Caco-2 (cell line): Measurements from ENCODE around the gene TTC16. TPM values are rescaled to one million over a fixed set of nuclear protein-coding genes. Genes with fewer than 3 reads are reported as not detected.

ENCODE experiments used
- BruUV-seq: library from RNA; stranded (reverse); fragments of 400-500 nt; replicated peaks from 2 replicates; lab custom pipeline; 2021; lab: Mats Ljungman, UMichigan
- CTCF ChIA-PET: fragments of 300-600 bp; sonication (Branson Sonifier 250); formaldehyde crosslinking; loops from one replicate; lab custom pipeline; 2022; ENCODE audit warnings: antibody characterized with exemption; lab: Charles Lee
- POLR2A ChIA-PET: fragments of 300-600 bp; sonication (Branson Sonifier 250); formaldehyde crosslinking; loops from one replicate; lab custom pipeline; 2022; ENCODE audit warnings: antibody characterized with exemption; lab: Charles Lee
- DNase-seq, 2 experiments: peaks; one replicate each; pipeline versions ENCODE4 v3.0.0 to v3.0.0-alpha.2; 2020 to 2022
- H3K27me3 ChIP-seq: replicated peaks from 2 replicates; pipeline ENCODE4 v1.6.0; 2011; ENCODE audit warnings: low read length; ENCODE audit not compliant: control insufficient read depth, insufficient read depth
- H3K36me3 ChIP-seq: 2 replicates; pipeline ENCODE4 v1.5.1; 2011; ENCODE audit warnings: low read length; ENCODE audit not compliant: control insufficient read depth, insufficient read depth
- H3K4me1 ChIP-seq: fragments of 250-450 bp; sonication (Bioruptor Pico); 2 replicates; pipeline ENCODE4 v1.5.1; 2020; ENCODE audit warnings: mild to moderate bottlenecking
- H3K4me3 ChIP-seq: 2 replicates; pipeline ENCODE4 v1.5.1; 2011; ENCODE audit warnings: low read depth, mild to moderate bottlenecking, control low read depth, low read length
- H3K9me3 ChIP-seq: fragments of 250-450 bp; sonication (Bioruptor Pico); 2 replicates; pipeline ENCODE4 v1.5.1; 2020; ENCODE audit warnings: mild to moderate bottlenecking, moderate library complexity
- H3K27ac Mint-ChIP-seq: one replicate; pipeline ENCODE4 v1.8.0; 2022; ENCODE audit warnings: mixed read lengths; ENCODE audit not compliant: unreplicated experiment
- H3K27me3 Mint-ChIP-seq: one replicate; pipeline ENCODE4 v1.8.0; 2022; ENCODE audit warnings: mixed read lengths; ENCODE audit not compliant: insufficient read depth, unreplicated experiment
- H3K36me3 Mint-ChIP-seq: one replicate; pipeline ENCODE4 v1.8.0; 2022; ENCODE audit warnings: mild to moderate bottlenecking, mixed read lengths; ENCODE audit not compliant: insufficient read depth, unreplicated experiment
- H3K4me1 Mint-ChIP-seq: one replicate; pipeline ENCODE4 v1.8.0; 2022; ENCODE audit warnings: low read depth, mixed read lengths; ENCODE audit not compliant: unreplicated experiment
- H3K4me3 Mint-ChIP-seq: one replicate; pipeline ENCODE4 v1.8.0; 2022; ENCODE audit warnings: mild to moderate bottlenecking, moderate library complexity, mixed read lengths; ENCODE audit not compliant: unreplicated experiment
- H3K9me3 Mint-ChIP-seq: one replicate; pipeline ENCODE4 v1.8.0; 2022; ENCODE audit warnings: mixed read lengths; ENCODE audit not compliant: unreplicated experiment
- CTCF ChIP-seq, 2 experiments: fragments of 200-600 bp in 1 of 2; IDR thresholded peaks; 1 replicate in 1 of 2; 2 replicates in 1 of 2; pipeline versions ENCODE4 v1.5.1 to v1.8.0; 2011 to 2022; ENCODE audit warnings: antibody characterized with exemption in 1 of 2, control low read depth in 1 of 2, inconsistent platforms in 1 of 2, low read depth in 1 of 2, low read length in 1 of 2, mild to moderate bottlenecking in 1 of 2, moderate library complexity in 1 of 2; ENCODE audit not compliant: insufficient read depth in 1 of 2, severe bottlenecking in 1 of 2, unreplicated experiment in 1 of 2
- intact Hi-C: fragments of 100-400 bp; cut with micrococcal nuclease; formaldehyde crosslinking; loops from one replicate; pipeline ENCODE4 v1.10.0; 2022; ENCODE audit not compliant: unreplicated experiment
- total RNA-seq: library from RNA; stranded (reverse); gene quantifications from 2 replicates; pipeline ENCODE4 v1.2.3, GENCODE V29; 2022

The TTC16 gene
- total RNA-seq, 1 experiment from 2014 or later: not detected

- H3K27me3 ChIP-seq: no peaks in the 10 kb centered on the region
- ChIA-PET POLR2A (no interaction called here), CTCF (interaction anchor here (0.6 kb wide), 1 partner anchor 1196 kb away, joined by 3 read pairs; no protein-coding TSS in a partner anchor)
- intact Hi-C loops: no loop called here
- H3K36me3 ChIP-seq: no peaks in the 10 kb centered on the region
- Mint-ChIP-seq H3K27ac (no peak overlapping the region), H3K4me1 (no peaks in the 10 kb centered on the region), H3K36me3 (no peaks in the 10 kb centered on the region), H3K9me3 (no peaks in the 10 kb centered on the region), H3K4me3 (no peak overlapping the region), H3K27me3 (no peaks in the 10 kb centered on the region)
- TF ChIP-seq CTCF (IDR thresholded peaks at IDR 0.05; ENCODE audit: insufficient read depth in 1 of 2, low read depth in 1 of 2, low read length in 1 of 2, severe bottlenecking in 1 of 2, unreplicated experiment in 1 of 2): no peak
- DNase-seq: no peak
- BruUV-seq: no TSS peak
- H3K9me3 ChIP-seq: no peaks in the 10 kb centered on the region
- no peaks in the 10 kb centered on the region for H3K4me1 ChIP-seq
- H3K4me3 ChIP-seq: no peak overlapping the region
Observed at GRCh38 chr9:127728808-127729207, 12.9 kb downstream of the TTC16 start.

GRCh38 chr9:127729522-127730256, 13.8 kb downstream of the TTC16 start:
- DNase-seq: no peak
- POLR2A ChIA-PET: no interaction called here
- intact Hi-C loops: no loop called here

GRCh38 chr9:127730262-127730661, 14.4 kb downstream of the TTC16 start:
- Mint-ChIP-seq H3K36me3 (peaks cover 4% of the 10 kb centered on the region), H3K9me3 (no peaks in the 10 kb centered on the region), H3K27ac (no peak overlapping the region), H3K27me3 (no peaks in the 10 kb centered on the region), H3K4me3 (no peak overlapping the region), H3K4me1 (no peaks in the 10 kb centered on the region)
- POLR2A ChIA-PET: no interaction called here
- intact Hi-C loops: no loop called here
- Histone ChIP-seq H3K4me1 (no peaks in the 10 kb centered on the region), H3K36me3 (no peaks in the 10 kb centered on the region), H3K4me3 (no peak overlapping the region), H3K9me3 (no peaks in the 10 kb centered on the region), H3K27me3 (no peaks in the 10 kb centered on the region)
- TF ChIP-seq CTCF (IDR thresholded peaks at IDR 0.05; ENCODE audit: insufficient read depth in 1 of 2, low read depth in 1 of 2, low read length in 1 of 2, severe bottlenecking in 1 of 2, unreplicated experiment in 1 of 2): no peak
- CTCF ChIA-PET: no interaction called here
- no TSS peak for BruUV-seq
- DNase-seq: no peak

More at GRCh38 chr9:127729522-127730256, 13.8 kb downstream of the TTC16 start:
- no peaks in the 10 kb centered on the region for H3K4me1 Mint-ChIP-seq
- H3K27ac Mint-ChIP-seq: no peak overlapping the region
- BruUV-seq: no TSS peak
- CTCF ChIA-PET: no interaction called here
- no peaks in the 10 kb centered on the region for H3K9me3 Mint-ChIP-seq
- no peaks in the 10 kb centered on the region for H3K36me3 Mint-ChIP-seq
- no peaks in the 10 kb centered on the region for H3K27me3 ChIP-seq
- no peaks in the 10 kb centered on the region for H3K4me1 ChIP-seq
- no peaks in the 10 kb centered on the region for H3K9me3 ChIP-seq
- no peak overlapping the region for H3K4me3 ChIP-seq
- no peak for TF ChIP-seq CTCF (IDR thresholded peaks at IDR 0.05; ENCODE audit: insufficient read depth in 1 of 2, low read depth in 1 of 2, low read length in 1 of 2, severe bottlenecking in 1 of 2, unreplicated experiment in 1 of 2)
- H3K36me3 ChIP-seq: no peaks in the 10 kb centered on the region
- H3K27me3 Mint-ChIP-seq: no peaks in the 10 kb centered on the region
- H3K4me3 Mint-ChIP-seq: no peak overlapping the region
